ENCODE measurements around the gene HOXC10.

- no peak for TF ChIP-seq CTCF (IDR thresholded peaks at IDR 0.05; ENCODE audit: poor library complexity)
- no peak for TF ChIP-seq EZH2phosphoT487 (IDR thresholded peaks at IDR 0.05; ENCODE audit: low read depth, severe bottlenecking, unreplicated experiment)
- TF ChIP-seq EZH2 (IDR thresholded peaks at IDR 0.05; ENCODE audit: borderline replicate concordance) = no peak
These were observed 47.2 kb downstream of the HOXC10 start for GRCh38 chr12:54032086-54032619.

All from hepatocyte (in vitro differentiated cells).